Liver (tissue), 9 donors: Measurements from ENCODE around the gene RCE1. TPM values are rescaled to one million over a fixed set of nuclear protein-coding genes. Genes with fewer than 3 reads are reported as not detected.

Source experiments
- DNase-seq: peaks from one replicate; pipeline ENCODE4 v3.0.0-alpha.2; 2017; ENCODE audit warnings: low spot score
- H3K27ac ChIP-seq, 2 donors: one replicate each; pipeline ENCODE4 v1.7.0; 2013; ENCODE audit warnings: inconsistent platforms in 2 of 2, low read length in 2 of 2, control low read depth in 1 of 2, low read depth in 1 of 2, mild to moderate bottlenecking in 1 of 2
- H3K27me3 ChIP-seq, 4 donors: one replicate each; pipeline versions ENCODE4 v1.6.1 to v1.7.0; 2013; ENCODE audit warnings: low read length in 3 of 4, inconsistent platforms in 1 of 4, mild to moderate bottlenecking in 1 of 4, moderate library complexity in 1 of 4; ENCODE audit not compliant: control insufficient read depth in 4 of 4, insufficient read depth in 4 of 4
- H3K36me3 ChIP-seq, 4 donors: one replicate each; pipeline versions ENCODE4 v1.6.1 to v1.7.0; 2013; ENCODE audit warnings: low read length in 3 of 4, mild to moderate bottlenecking in 3 of 4, low read depth in 1 of 4, moderate library complexity in 1 of 4; ENCODE audit not compliant: control insufficient read depth in 4 of 4, insufficient read depth in 3 of 4
- H3K4me1 ChIP-seq, 4 donors: one replicate each; pipeline versions ENCODE4 v1.6.1 to v1.7.0; 2013; ENCODE audit warnings: low read length in 3 of 4, mild to moderate bottlenecking in 3 of 4, moderate library complexity in 1 of 4; ENCODE audit not compliant: control insufficient read depth in 4 of 4, insufficient read depth in 4 of 4
- H3K4me3 ChIP-seq, 3 donors: one replicate each; pipeline versions ENCODE4 v1.6.1 to v1.7.0; 2013; ENCODE audit warnings: low read length in 3 of 3, control low read depth in 1 of 3, low read depth in 1 of 3, mild to moderate bottlenecking in 1 of 3
- H3K9ac ChIP-seq, 2 donors: one replicate each; pipeline ENCODE4 v1.7.0; 2013; ENCODE audit warnings: low read length in 2 of 2, mild to moderate bottlenecking in 2 of 2, moderate library complexity in 2 of 2, control low read depth in 1 of 2, low read depth in 1 of 2
- H3K9me3 ChIP-seq, 4 donors: one replicate each; pipeline versions ENCODE4 v1.6.1 to v1.7.0; 2013; ENCODE audit warnings: low read length in 3 of 4; ENCODE audit not compliant: control insufficient read depth in 4 of 4
- ATF3 ChIP-seq: IDR thresholded peaks from 2 replicates; pipeline ENCODE4 v1.6.1; 2016; ENCODE audit warnings: antibody characterized with exemption
- CTCF ChIP-seq: fragments of 150-350 bp; IDR thresholded peaks from 2 replicates; pipeline ENCODE4 v1.5.1; 2017; ENCODE audit warnings: improper control_type of control experiment, low read depth, low read length; ENCODE audit not compliant: missing input control
- EGR1 ChIP-seq, 2 donors: IDR thresholded peaks; 2 replicates each; pipeline ENCODE4 v1.6.1; 2016 to 2018; ENCODE audit warnings: antibody characterized with exemption in 2 of 2, low read depth in 2 of 2
- FOXA1 ChIP-seq: IDR thresholded peaks from 2 replicates; pipeline ENCODE4 v1.6.1; 2016; ENCODE audit warnings: antibody characterized with exemption
- FOXA2 ChIP-seq: IDR thresholded peaks from 2 replicates; pipeline ENCODE4 v1.6.1; 2016; ENCODE audit warnings: antibody characterized with exemption
- GABPA ChIP-seq, 2 donors: IDR thresholded peaks in 1 of 2; conservative IDR thresholded peaks in 1 of 2; 2 replicates each; pipeline ENCODE4 v1.6.1; 2016; ENCODE audit warnings: antibody characterized with exemption in 2 of 2, mild to moderate bottlenecking in 1 of 2, moderate library complexity in 1 of 2
- HNF4A ChIP-seq, 2 donors: conservative IDR thresholded peaks; 2 replicates each; pipeline ENCODE4 v1.6.1; 2016; ENCODE audit warnings: antibody characterized with exemption in 2 of 2, mild to moderate bottlenecking in 2 of 2
- HNF4G ChIP-seq: IDR thresholded peaks from 2 replicates; pipeline ENCODE4 v1.6.1; 2016; ENCODE audit warnings: antibody characterized with exemption
- JUND ChIP-seq, 2 donors: IDR thresholded peaks; 2 replicates each; pipeline ENCODE4 v1.6.1; 2016; ENCODE audit warnings: antibody characterized with exemption in 2 of 2
- MAX ChIP-seq: IDR thresholded peaks from 2 replicates; pipeline ENCODE4 v1.6.1; 2016; ENCODE audit warnings: antibody characterized with exemption
- NR2F2 ChIP-seq: IDR thresholded peaks from 2 replicates; pipeline ENCODE4 v1.6.1; 2016; ENCODE audit warnings: antibody characterized with exemption
- RAD21 ChIP-seq, 2 donors: IDR thresholded peaks; 2 replicates each; pipeline ENCODE4 v1.6.1; 2016; ENCODE audit warnings: antibody characterized with exemption in 2 of 2, mild to moderate bottlenecking in 2 of 2
- REST ChIP-seq: IDR thresholded peaks from 2 replicates; pipeline ENCODE4 v1.6.1; 2016; ENCODE audit warnings: antibody characterized with exemption, mild to moderate bottlenecking
- RXRA ChIP-seq, 2 donors: IDR thresholded peaks; 2 replicates each; pipeline ENCODE4 v1.6.1; 2017 to 2018; ENCODE audit warnings: antibody characterized with exemption in 2 of 2, mild to moderate bottlenecking in 1 of 2
- SP1 ChIP-seq: IDR thresholded peaks from 2 replicates; pipeline ENCODE4 v1.6.1; 2018; ENCODE audit warnings: antibody characterized with exemption, mild to moderate bottlenecking
- TAF1 ChIP-seq: conservative IDR thresholded peaks from 2 replicates; pipeline ENCODE4 v1.6.1; 2016; ENCODE audit warnings: antibody characterized with exemption, mild to moderate bottlenecking
- YY1 ChIP-seq: IDR thresholded peaks from 2 replicates; pipeline ENCODE4 v1.6.1; 2016; ENCODE audit warnings: antibody characterized with exemption, mild to moderate bottlenecking
- WGBS: extraction: QIAGEN DNeasy Blood & Tissue Kit; methylation state at CpG from one replicate; pipeline ENCODE4 v1.1.7; 2013; 5-methylcytosine and 5-hydroxymethylcytosine counted together
- polyA plus RNA-seq, 2 donors: library from polyadenylated mRNA; stranded (reverse) in 1 of 2; unstranded in 1 of 2; fragments of 200-250 nt in 1 of 2; fragments of >200 nt in 1 of 2; fragmentation: Nextera tagmentation in 1 of 2; extraction: Ambion mirVana in 1 of 2; gene quantifications; one replicate each; pipeline versions ENCODE4 v1.2.1 to v1.2.3, GENCODE V29; 2013 to 2015
- total RNA-seq, 2 donors: library from RNA; depleted of rRNA; stranded (reverse); fragments of >200 nt; gene quantifications; one replicate each; pipeline ENCODE4 v1.2.3, GENCODE V29; 2014
- donor health status: healthy.
- donor health status: healthy.
- donor health status: healthy.
- donor health status: healthy.
- donor health status: healthy.

RCE1 gene
- total and polyA plus RNA-seq, 4 donors: 2.9 to 7.7 (median 3.2) TPM

GRCh38 chr11:66864172-66864901 lies 21.1 kb downstream of the RCE1 start:
- Histone ChIP-seq H3K4me1 (peaks cover 0 to 5% (median 2%) of the 10 kb centered on the region in 4 donors), H3K36me3 (peaks cover 16 to 43% (median 29%) of the 10 kb centered on the region in 4 donors), H3K27me3 (no peaks in the 10 kb centered on the region), H3K4me3 (no peak overlapping the region), H3K9ac (no peak overlapping the region), H3K27ac (no peak overlapping the region), H3K9me3 (no peaks in the 10 kb centered on the region)
- DNase-seq: no peak
- no peak for TF ChIP-seq FOXA1
- TF ChIP-seq FOXA2: no peak
- no peak for TF ChIP-seq GABPA (IDR thresholded peaks at IDR 0.05 in 1 of 2, conservative IDR thresholded peaks at IDR 0.05 in 1 of 2)
- no peak for TF ChIP-seq MAX
- TF ChIP-seq EGR1 (IDR thresholded peaks at IDR 0.05; ENCODE audit: low read depth in 2 of 2): no peak
- TF ChIP-seq ATF3: no peak
- no peak for TF ChIP-seq JUND (IDR thresholded peaks at IDR 0.05)
- no peak for TF ChIP-seq NR2F2
- no peak for TF ChIP-seq RXRA (IDR thresholded peaks at IDR 0.05)
- TF ChIP-seq TAF1: no peak
- TF ChIP-seq RAD21 (IDR thresholded peaks at IDR 0.05): no peak
- TF ChIP-seq REST: no peak
- TF ChIP-seq YY1: no peak
- WGBS: 80% methylated on average over 35 of the region's 35 CpGs

DNA sequence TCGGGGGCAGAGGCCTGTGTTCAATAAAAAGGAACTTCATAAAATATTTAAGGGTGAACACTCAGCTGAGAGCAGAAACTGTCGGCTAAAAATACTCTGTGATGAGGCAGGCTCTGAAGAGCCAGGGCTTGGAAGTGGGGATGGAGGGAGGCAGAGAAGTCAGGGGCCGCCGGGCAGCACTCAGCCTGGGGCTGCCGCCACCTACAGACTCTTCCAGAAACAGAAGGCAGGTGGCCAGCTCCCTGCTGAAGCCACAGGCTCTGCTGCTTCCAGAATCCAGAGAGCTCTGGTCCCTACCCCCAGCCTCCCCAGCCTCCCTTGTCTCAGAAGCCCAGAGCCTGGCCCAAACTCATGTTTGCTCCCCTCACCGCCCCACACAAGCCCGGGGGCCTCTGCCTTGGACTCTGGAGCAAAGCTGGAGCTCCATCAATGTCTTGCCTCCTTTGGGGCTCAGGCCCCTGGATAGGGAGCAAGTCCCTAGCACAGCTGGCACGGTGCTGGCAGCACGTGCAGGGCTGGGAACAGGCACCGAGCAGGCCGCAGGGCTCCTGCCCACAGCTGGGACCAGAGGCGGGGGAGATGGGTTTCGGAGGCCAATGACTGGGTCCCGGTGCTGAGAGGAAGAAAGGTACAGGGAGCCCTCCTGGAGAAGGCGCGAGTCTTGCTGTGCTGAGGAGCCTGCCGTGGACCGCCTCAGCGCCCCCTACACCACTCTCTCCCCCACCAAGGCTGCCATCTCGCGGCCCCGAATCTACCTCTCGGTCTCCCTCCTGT lies 21.9 kb downstream of the RCE1 start:
- Histone ChIP-seq H3K36me3 (peaks cover 19 to 45% (median 31%) of the 10 kb centered on the region in 4 donors), H3K9ac (no peak overlapping the region), H3K27me3 (no peaks in the 10 kb centered on the region), H3K27ac (no peak overlapping the region), H3K4me3 (no peak overlapping the region), H3K9me3 (no peaks in the 10 kb centered on the region), H3K4me1 (peaks cover 0 to 9% (median 2%) of the 10 kb centered on the region in 4 donors)
- TF ChIP-seq ATF3 (no peak), HNF4G (no peak), SP1 (no peak), NR2F2 (no peak), TAF1 (no peak), REST (no peak), CTCF (no peak), FOXA2 (no peak), YY1 (no peak), RXRA (IDR thresholded peaks at IDR 0.05) (no peak), FOXA1 (no peak), HNF4A (conservative IDR thresholded peaks at IDR 0.05) (no peak), GABPA (IDR thresholded peaks at IDR 0.05 in 1 of 2, conservative IDR thresholded peaks at IDR 0.05 in 1 of 2) (no peak)
- DNase-seq: no peak
- WGBS: 89% methylated on average over 23 of the region's 23 CpGs
